ENCODE results near the gene CD151.

The CD151 gene

DNA sequence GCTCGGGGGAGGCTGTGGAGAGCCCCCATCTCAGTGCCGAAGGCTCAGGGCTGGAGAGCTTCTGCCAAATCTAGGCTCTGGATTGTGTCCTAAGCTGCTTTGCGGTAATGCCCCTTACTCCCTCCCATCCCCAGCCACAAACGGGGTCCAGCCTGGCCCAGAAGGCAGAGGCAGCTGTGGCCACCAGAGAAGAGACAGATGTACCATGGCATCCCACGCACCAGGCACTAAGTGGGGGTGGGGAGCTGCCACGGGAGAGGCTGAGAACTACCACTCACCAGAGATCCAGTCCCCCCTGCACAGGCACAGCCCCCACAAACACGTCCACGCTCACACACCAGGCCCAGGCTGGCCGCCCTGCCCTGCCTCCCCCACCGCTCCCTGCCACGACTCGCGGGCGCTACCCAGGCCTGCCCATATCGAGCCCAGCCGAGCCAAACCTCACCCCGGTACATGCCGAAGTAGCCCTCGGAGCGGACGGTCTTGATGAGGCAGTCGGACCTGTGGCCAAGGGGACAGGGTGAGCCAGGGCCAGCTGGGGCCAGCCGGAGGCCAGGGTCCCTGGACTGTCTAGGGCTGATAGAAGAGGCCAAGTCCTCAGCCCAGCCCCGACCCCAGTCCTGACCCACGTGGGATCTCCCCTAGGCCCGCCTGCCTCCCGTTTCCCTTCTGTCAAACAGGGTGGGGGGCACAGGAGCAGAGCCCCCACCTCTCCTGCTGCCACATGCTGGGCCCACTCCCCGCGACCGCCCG lies 38.6 kb upstream of the CD151 start:
- Histone ChIP-seq H3K9ac (ENCODE audit: low read depth, low read length) (no peak overlapping the region), H3K9me3 (ENCODE audit: control insufficient read depth, insufficient read depth, low read length) (no peaks in the 10 kb centered on the region), H3K36me3 (ENCODE audit: insufficient read depth, low read length) (no peaks in the 10 kb centered on the region), H3K4me1 (ENCODE audit: insufficient read depth, low read length) (peaks cover 12% of the 10 kb centered on the region)

GRCh38 chr11:794766-795633 lies 37.8 kb upstream of the CD151 start:
- no peaks in the 10 kb centered on the region for H3K36me3 ChIP-seq (ENCODE audit: insufficient read depth, low read length)
- H3K9ac ChIP-seq (ENCODE audit: low read depth, low read length) = peak overlapping the region; percentile 25; the same call in 1 of the 2 replicates
- peaks cover 12% of the 10 kb centered on the region for H3K4me1 ChIP-seq (ENCODE audit: insufficient read depth, low read length)
- H3K9me3 ChIP-seq (ENCODE audit: control insufficient read depth, insufficient read depth, low read length) = no peaks in the 10 kb centered on the region

DNA sequence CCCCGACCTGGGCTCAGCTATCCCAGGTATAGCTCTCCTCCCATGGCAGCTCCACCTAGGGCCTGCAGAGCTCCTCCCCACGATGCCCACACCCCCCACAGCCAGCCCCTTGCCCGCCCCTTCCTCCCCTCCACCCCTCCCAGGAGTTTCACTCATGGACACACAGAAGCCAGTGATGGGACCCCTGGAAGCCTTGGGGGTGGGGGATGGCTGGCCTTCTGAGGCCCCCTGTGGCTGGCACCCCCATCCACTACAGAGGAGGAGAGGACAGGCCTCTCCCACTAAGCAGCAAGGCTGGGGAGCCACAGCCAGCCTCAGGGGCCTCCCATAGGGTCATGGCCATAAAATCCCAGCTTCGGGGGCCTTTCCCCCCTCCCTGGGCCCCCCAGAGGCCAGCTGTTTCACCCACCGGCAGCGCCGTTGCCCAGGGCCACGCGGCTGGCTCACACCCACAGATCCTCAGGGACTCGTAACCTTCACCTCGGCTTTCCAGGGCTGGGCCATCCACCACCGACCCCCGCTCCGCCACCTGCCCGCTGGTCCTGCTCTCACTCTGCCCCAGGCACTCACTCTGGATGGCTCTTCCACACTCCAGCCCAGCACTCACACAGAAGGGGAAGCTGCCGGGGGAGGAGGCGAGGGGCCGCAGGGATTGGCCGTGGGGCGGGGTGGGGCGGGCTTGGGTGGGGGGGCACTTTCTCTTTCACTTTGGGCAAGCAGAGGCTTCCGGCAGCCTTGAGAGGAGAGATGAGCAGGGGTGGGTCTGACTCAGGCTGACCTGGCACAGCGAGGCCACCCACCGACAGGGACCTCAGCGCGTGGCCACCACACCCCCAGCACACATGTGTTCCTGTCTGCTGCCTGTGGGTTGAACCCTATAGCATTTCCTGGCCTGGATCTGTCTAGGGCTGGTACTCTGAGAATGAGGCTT lies 36.9 kb upstream of the CD151 start:
- H3K9ac ChIP-seq (ENCODE audit: low read depth, low read length) = peak overlapping the region; percentile 76
- H3K9me3 ChIP-seq (ENCODE audit: control insufficient read depth, insufficient read depth, low read length) = no peaks in the 10 kb centered on the region
- H3K36me3 ChIP-seq (ENCODE audit: insufficient read depth, low read length) = no peaks in the 10 kb centered on the region
- H3K4me1 ChIP-seq (ENCODE audit: insufficient read depth, low read length) = peaks cover 9% of the 10 kb centered on the region

DNA sequence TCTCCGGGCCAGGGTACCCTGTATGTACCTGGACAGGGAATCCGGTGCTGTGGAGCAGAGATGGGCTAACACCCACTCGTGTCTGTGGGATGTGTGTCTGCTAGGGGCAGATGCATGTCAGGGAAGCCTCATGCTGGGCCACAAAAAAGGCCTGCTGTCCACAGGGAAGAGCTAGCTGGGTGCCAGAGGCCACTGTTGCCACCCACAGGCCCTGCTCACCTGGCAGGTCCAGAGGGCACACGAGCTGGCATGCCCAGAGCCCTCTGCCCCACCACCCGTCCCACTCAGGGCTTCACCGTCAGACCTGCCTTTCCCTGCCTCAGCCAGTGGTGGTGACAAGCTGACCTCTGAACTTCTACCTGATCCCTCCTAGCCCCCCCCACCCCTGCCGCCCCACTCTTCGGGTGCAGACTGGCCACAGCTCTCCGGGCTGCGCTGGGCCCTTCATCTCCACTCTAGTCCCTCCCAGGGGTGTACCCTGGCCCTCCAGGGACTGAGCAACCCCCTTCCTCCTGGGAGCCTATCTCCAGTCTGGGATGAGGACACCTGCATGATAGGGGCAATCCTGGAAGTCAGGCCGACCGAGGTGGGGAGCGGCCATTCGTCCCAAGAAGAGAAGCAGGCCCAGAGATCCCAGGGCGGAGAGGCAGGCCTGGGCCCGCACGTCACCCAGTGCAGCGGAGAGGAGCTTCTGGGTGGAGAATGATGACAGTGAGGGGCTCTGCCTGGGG lies 36.0 kb upstream of the CD151 start:
- Histone ChIP-seq H3K9ac (ENCODE audit: low read depth, low read length) (peak overlapping the region; percentile 76; the same call in 1 of the 2 replicates), H3K36me3 (ENCODE audit: insufficient read depth, low read length) (peaks cover 4% of the 10 kb centered on the region; the same call in 1 of the 2 replicates), H3K4me1 (ENCODE audit: insufficient read depth, low read length) (peaks cover 5% of the 10 kb centered on the region), H3K9me3 (ENCODE audit: control insufficient read depth, insufficient read depth, low read length) (no peaks in the 10 kb centered on the region)

- Histone ChIP-seq H3K36me3 (ENCODE audit: insufficient read depth, low read length) (peaks cover 8% of the 10 kb centered on the region), H3K9me3 (ENCODE audit: control insufficient read depth, insufficient read depth, low read length) (no peaks in the 10 kb centered on the region), H3K4me1 (ENCODE audit: insufficient read depth, low read length) (peaks cover 5% of the 10 kb centered on the region), H3K9ac (ENCODE audit: low read depth, low read length) (peak overlapping the region; percentile 76)
Observed at GRCh38 chr11:797296-798092, 35.3 kb upstream of the CD151 start.

DNA sequence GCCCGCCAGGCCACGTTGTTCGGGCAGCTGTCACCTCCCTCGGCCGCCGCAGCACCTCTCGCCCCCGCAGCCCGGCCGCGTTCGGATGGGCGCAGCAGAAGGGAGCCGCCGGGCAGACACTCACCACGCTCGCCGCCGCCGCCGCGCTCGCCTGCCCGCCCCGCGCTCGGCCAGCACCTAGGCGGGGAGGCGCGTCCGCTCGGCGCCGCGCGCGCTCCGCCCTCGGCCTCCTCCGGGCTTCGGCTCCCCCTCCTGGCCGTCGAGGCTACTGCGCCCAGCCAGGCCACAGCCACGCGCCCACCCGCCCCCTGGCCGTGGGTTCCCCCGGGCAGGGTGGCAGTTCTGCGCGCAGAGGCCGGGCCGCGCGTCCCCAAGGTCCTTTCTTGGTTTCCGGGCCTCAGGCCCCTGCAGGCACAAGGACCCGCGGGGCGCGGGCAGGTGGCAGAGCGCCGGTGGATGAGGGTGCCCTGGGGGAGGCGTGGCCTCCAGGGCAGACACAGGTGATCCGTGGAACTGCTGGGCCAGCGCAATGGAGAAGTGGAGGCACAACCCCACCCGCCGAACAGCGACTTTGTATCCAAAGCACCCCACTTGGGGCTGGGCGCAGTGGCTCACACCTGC lies 34.5 kb upstream of the CD151 start, which contains the start of gene SLC25A22:
TSS of gene SLC25A22 (minus strand) at position 189 of the 621 bp plus-strand sequence. CDS start 3,275 bp downstream, outside the sequence.
- H3K9ac ChIP-seq (ENCODE audit: low read depth, low read length) = peak within 1 kb of the TSS; percentile 76
- H3K9me3 ChIP-seq (ENCODE audit: control insufficient read depth, insufficient read depth, low read length) = no peaks in the 10 kb centered on the region
- peaks cover 8% of the 10 kb centered on the region for H3K36me3 ChIP-seq (ENCODE audit: insufficient read depth, low read length)
- peaks cover 5% of the 10 kb centered on the region for H3K4me1 ChIP-seq (ENCODE audit: insufficient read depth, low read length)

DNA sequence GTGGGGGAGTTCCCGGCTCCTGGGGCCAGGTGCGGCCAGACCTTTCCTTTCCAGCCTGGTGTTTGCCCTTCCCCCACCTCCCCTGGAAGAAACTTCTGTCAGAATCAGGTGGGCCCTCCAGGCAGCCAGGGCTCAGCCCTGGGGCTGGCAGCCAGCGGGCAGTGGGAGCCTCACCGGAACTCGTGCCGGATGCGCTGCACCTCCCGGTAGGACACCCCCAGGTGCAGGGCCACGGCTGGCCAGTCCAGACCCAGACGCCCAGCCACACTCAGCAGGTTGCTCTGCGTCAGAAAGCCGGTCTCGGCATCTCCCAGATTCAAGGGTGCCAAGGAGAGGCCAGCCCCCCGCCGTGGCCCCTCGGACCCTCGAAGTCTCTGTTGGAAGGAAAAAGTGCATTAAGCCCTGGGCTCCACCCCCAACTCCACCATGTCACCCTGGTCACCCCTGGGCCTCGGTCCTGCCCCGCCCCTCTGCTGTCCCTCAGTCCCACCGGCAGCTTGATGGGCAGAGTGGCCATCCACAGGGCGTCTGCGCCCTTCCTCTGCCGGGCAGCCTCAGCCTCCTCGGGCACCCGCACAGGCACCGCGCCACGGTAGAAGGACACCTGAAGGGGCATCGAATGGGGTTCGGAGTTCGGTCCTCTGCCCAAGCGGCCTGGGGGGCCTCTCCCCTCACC lies 33.0 kb upstream of the CD151 start:
- Histone ChIP-seq H3K4me1 (ENCODE audit: insufficient read depth, low read length) (peaks cover 5% of the 10 kb centered on the region), H3K36me3 (ENCODE audit: insufficient read depth, low read length) (peaks cover 8% of the 10 kb centered on the region), H3K9me3 (ENCODE audit: control insufficient read depth, insufficient read depth, low read length) (no peaks in the 10 kb centered on the region), H3K9ac (ENCODE audit: low read depth, low read length) (no peak overlapping the region)

DNA sequence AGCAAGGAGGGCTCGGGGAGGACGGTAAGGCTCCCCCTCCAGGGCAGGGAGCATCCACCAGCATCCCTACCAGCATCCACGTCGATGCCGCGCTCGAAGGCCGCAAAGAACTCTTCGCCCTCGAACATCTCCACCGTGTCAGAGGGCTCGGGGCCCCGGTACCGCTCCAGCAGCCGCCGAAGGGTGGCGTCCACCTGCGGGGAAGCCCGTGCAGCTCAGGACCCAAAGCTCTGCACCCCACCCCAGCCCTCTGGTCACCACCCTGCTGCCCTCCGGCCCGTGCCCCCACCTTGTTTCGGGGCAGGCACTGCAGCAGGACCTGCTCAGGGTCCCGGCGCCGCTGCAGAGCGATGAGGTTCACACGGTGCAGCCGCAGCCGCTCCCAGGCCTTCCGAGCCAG lies 32.3 kb upstream of the CD151 start:
- Histone ChIP-seq H3K9me3 (ENCODE audit: control insufficient read depth, insufficient read depth, low read length) (no peaks in the 10 kb centered on the region), H3K9ac (ENCODE audit: low read depth, low read length) (no peak overlapping the region), H3K4me1 (ENCODE audit: insufficient read depth, low read length) (peaks cover 5% of the 10 kb centered on the region), H3K36me3 (ENCODE audit: insufficient read depth, low read length) (peaks cover 8% of the 10 kb centered on the region)

GRCh38 chr11:801097-801780 lies 31.5 kb upstream of the CD151 start:
- H3K4me1 ChIP-seq (ENCODE audit: insufficient read depth, low read length) = peaks cover 5% of the 10 kb centered on the region
- peaks cover 8% of the 10 kb centered on the region for H3K36me3 ChIP-seq (ENCODE audit: insufficient read depth, low read length)
- H3K9me3 ChIP-seq (ENCODE audit: control insufficient read depth, insufficient read depth, low read length) = no peaks in the 10 kb centered on the region
- no peak overlapping the region for H3K9ac ChIP-seq (ENCODE audit: low read depth, low read length)

DNA sequence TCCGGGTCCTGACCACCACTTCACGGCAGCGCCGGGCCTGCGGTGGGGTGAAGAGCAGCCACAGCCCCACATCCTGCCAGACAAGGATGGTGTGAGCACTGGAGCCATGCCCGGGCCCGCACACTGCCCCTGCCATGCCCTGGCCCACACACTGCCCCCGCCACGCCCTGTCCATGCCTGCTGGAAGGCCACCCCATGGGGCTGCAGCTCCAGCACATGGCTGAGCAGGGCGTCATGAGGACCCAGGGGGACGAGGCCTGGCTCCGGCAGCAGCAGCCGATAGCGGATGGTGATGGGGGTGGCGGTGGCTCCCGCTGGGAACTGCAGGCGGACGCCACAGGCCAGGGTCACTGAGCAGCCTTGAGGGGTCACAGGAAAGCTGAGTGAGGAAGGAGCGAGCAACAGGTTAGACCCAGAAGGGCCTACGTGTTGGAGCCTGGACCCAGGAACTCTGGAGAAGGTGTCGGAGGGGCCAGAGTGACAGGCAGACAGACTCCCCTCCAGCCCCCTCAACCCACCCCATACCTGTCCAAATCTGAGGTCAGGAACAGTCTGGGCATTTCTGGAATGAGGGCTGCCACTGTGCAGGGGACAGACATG lies 30.6 kb upstream of the CD151 start:
- no peaks in the 10 kb centered on the region for H3K9me3 ChIP-seq (ENCODE audit: control insufficient read depth, insufficient read depth, low read length)
- no peaks in the 10 kb centered on the region; the same call in 1 of the 2 replicates for H3K4me1 ChIP-seq (ENCODE audit: insufficient read depth, low read length)
- H3K36me3 ChIP-seq (ENCODE audit: insufficient read depth, low read length) = peaks cover 8% of the 10 kb centered on the region
- H3K9ac ChIP-seq (ENCODE audit: low read depth, low read length) = no peak overlapping the region

GRCh38 chr11:802693-803466 lies 29.9 kb upstream of the CD151 start:
- Histone ChIP-seq H3K9ac (ENCODE audit: low read depth, low read length) (no peak overlapping the region), H3K36me3 (ENCODE audit: insufficient read depth, low read length) (peaks cover 8% of the 10 kb centered on the region), H3K9me3 (ENCODE audit: control insufficient read depth, insufficient read depth, low read length) (no peaks in the 10 kb centered on the region), H3K4me1 (ENCODE audit: insufficient read depth, low read length) (no peaks in the 10 kb centered on the region; the same call in 1 of the 2 replicates)

Measured in ES-I3 (cell line).